DND-41 (cell line): ENCODE measurements around the gene CPT1C.

ENCODE experiments used
- ATAC-seq: fragments of 200-7000 bp; cut with Tn5 transposase; 3 replicates; pipeline ENCODE4 v1.9.1; 2021; ENCODE audit warnings: low read depth; ENCODE audit not compliant: insufficient read depth
- DNase-seq: peaks from one replicate; pipeline ENCODE4 v3.0.0-alpha.2; 2020
- H2AFZ ChIP-seq: 2 replicates; pipeline ENCODE4 v1.6.0; 2012; ENCODE audit warnings: low read depth, low read length
- H3K27ac ChIP-seq: 2 replicates; pipeline ENCODE4 v1.5.1; 2012; ENCODE audit warnings: low read length, inconsistent platforms
- H3K27me3 ChIP-seq: fragments of 200-600 bp; sonication (generic); 2 replicates; pipeline ENCODE4 v1.6.0; 2012; ENCODE audit warnings: low read length, mild to moderate bottlenecking, inconsistent platforms; ENCODE audit not compliant: insufficient read depth, poor library complexity
- H3K36me3 ChIP-seq: 2 replicates; pipeline ENCODE4 v1.5.1; 2012; ENCODE audit warnings: low read length, inconsistent platforms; ENCODE audit not compliant: insufficient read depth
- H3K4me1 ChIP-seq: 2 replicates; pipeline ENCODE4 v1.5.1; 2012; ENCODE audit warnings: mild to moderate bottlenecking, low read length; ENCODE audit not compliant: insufficient read depth
- H3K4me2 ChIP-seq: 2 replicates; pipeline ENCODE4 v1.6.0; 2012; ENCODE audit warnings: mild to moderate bottlenecking, moderate library complexity, low read length, inconsistent platforms; ENCODE audit not compliant: insufficient read depth
- H3K4me3 ChIP-seq, 2 experiments: fragments of 200-600 bp in 1 of 2; shearing (Covaris generic) in 1 of 2; 2 replicates each; pipeline ENCODE4 v1.5.1; 2012 to 2016; ENCODE audit warnings: inconsistent platforms in 2 of 2, low read length in 2 of 2, mild to moderate bottlenecking in 2 of 2, low read depth in 1 of 2, moderate library complexity in 1 of 2
- H3K79me2 ChIP-seq: 2 replicates; pipeline ENCODE4 v1.6.0; 2012; ENCODE audit warnings: low read length, inconsistent platforms; ENCODE audit not compliant: insufficient read depth
- H3K9ac ChIP-seq: 2 replicates; pipeline ENCODE4 v1.6.0; 2012; ENCODE audit warnings: low read depth, mild to moderate bottlenecking, inconsistent platforms, low read length, moderate library complexity
- H3K9me3 ChIP-seq: 2 replicates; pipeline ENCODE4 v1.5.1; 2012; ENCODE audit warnings: low read length, moderate library complexity, mild to moderate bottlenecking, inconsistent platforms; ENCODE audit not compliant: insufficient read depth, severe bottlenecking
- H4K20me1 ChIP-seq: 2 replicates; pipeline ENCODE4 v1.6.0; 2012; ENCODE audit warnings: low read length; ENCODE audit not compliant: insufficient read depth
- CTCF ChIP-seq: IDR thresholded peaks from 2 replicates; pipeline ENCODE4 v1.5.1; 2012; ENCODE audit warnings: borderline replicate concordance, low read length, moderate library complexity, mild to moderate bottlenecking; ENCODE audit not compliant: poor library complexity, severe bottlenecking; ENCODE audit errors: extremely low read depth
- EZH2 ChIP-seq: IDR thresholded peaks from 3 replicates; pipeline ENCODE4 v1.6.1; 2012; ENCODE audit warnings: borderline replicate concordance, low read depth, mild to moderate bottlenecking, moderate library complexity, low read length, inconsistent platforms; ENCODE audit not compliant: severe bottlenecking

The CPT1C gene

GRCh38 chr19:49678985-49679770 is 11.7 kb upstream of the CPT1C start:
- no peak for ATAC-seq
- H3K4me3 ChIP-seq: peak overlapping the region in 1 of 2 experiments; percentile 41; a peak in 2 of 4 replicates

GRCh38 chr19:49679771-49680413 is 11.0 kb upstream of the CPT1C start:
- H3K9me3 ChIP-seq: no peaks in the 10 kb centered on the region
- no peak for ATAC-seq
- peak overlapping the region; percentile 58 for H3K4me2 ChIP-seq
- H3K27me3 ChIP-seq: no peaks in the 10 kb centered on the region
- H4K20me1 ChIP-seq: peaks cover 56% of the 10 kb centered on the region
- DNase-seq: peak; percentile 34
- peaks cover 62% of the 10 kb centered on the region for H3K79me2 ChIP-seq
- H3K36me3 ChIP-seq: peaks cover 57% of the 10 kb centered on the region
- no peak for TF ChIP-seq CTCF
- TF ChIP-seq EZH2: no peak
- no peak overlapping the region; a peak in 1 of 4 replicates for H3K4me3 ChIP-seq
- H3K9ac ChIP-seq: peak overlapping the region; percentile 14; the same call in 1 of the 2 replicates
- peaks cover 38% of the 10 kb centered on the region for H3K4me1 ChIP-seq
- no peak overlapping the region for H3K27ac ChIP-seq
- no peak overlapping the region for H2AFZ ChIP-seq

More at GRCh38 chr19:49678985-49679770, 11.7 kb upstream of the CPT1C start:
- DNase-seq: no peak
- Histone ChIP-seq H3K36me3 (peaks cover 50% of the 10 kb centered on the region), H3K27ac (no peak overlapping the region), H3K9ac (peak overlapping the region; percentile 7; the same call in 1 of the 2 replicates), H3K27me3 (no peaks in the 10 kb centered on the region), H3K79me2 (peaks cover 61% of the 10 kb centered on the region), H3K4me1 (peaks cover 38% of the 10 kb centered on the region), H4K20me1 (peaks cover 49% of the 10 kb centered on the region), H2AFZ (no peak overlapping the region), H3K4me2 (peak overlapping the region; percentile 58), H3K9me3 (no peaks in the 10 kb centered on the region)
- TF ChIP-seq EZH2 (no peak), CTCF (no peak)

- Histone ChIP-seq H3K9ac (peak overlapping the region; percentile 14; the same call in 1 of the 2 replicates), H3K9me3 (no peaks in the 10 kb centered on the region), H3K4me3 (peak overlapping the region in 1 of 2 experiments; percentile 22; a peak in 1 of 4 replicates), H2AFZ (no peak overlapping the region), H4K20me1 (peaks cover 64% of the 10 kb centered on the region), H3K36me3 (peaks cover 65% of the 10 kb centered on the region), H3K79me2 (peaks cover 62% of the 10 kb centered on the region), H3K4me1 (peaks cover 38% of the 10 kb centered on the region), H3K4me2 (peak overlapping the region; percentile 58), H3K27me3 (no peaks in the 10 kb centered on the region), H3K27ac (no peak overlapping the region)
- peak; percentile 15 for ATAC-seq
- TF ChIP-seq CTCF: peak; percentile 94
- TF ChIP-seq EZH2: no peak
- peak; percentile 91 for DNase-seq
Observed at GRCh38 chr19:49680421-49681351, 10.2 kb upstream of the CPT1C start.
